ENCODE data around the gene TOMM22.

The TOMM22 gene

DNA sequence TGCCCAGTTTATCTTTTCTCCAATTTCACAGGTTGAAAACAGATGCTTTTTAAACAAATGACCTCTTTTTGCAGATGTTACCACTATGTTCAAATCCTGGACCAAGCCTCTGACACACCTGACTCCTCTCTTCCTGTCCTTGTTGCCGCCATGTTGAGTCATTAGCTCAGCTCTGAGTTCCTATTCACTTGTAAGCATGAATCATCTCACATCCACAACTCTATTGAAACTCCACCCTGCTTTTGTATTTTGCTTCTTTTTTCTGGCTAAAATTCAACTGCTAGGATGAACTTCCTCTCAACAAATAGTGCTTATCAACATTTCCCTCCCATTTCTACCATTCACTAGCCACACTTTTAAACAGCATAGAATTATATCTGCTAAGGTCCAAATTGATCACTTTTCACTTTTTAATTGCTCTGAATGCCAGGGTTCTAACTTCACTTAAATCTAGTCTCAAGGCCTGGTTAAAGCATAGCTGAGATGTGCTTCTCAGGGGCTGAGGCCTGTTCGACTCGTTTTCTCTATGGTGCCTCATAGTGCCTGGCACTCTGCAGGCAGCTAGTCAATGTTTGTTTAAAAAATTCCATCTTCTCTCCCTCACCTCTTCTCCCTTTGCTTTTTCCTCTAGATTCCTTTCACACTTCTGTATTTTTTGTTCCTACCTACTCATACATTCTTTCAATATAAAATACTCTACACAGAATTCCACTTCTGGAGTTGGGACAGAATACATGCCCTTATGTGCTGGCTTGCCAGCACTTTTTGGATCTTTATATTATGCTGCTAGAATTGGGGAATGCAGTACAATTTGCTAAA, 15.1 kb downstream of the TOMM22 start:
- peak; percentile 32 for DNase-seq

DNA sequence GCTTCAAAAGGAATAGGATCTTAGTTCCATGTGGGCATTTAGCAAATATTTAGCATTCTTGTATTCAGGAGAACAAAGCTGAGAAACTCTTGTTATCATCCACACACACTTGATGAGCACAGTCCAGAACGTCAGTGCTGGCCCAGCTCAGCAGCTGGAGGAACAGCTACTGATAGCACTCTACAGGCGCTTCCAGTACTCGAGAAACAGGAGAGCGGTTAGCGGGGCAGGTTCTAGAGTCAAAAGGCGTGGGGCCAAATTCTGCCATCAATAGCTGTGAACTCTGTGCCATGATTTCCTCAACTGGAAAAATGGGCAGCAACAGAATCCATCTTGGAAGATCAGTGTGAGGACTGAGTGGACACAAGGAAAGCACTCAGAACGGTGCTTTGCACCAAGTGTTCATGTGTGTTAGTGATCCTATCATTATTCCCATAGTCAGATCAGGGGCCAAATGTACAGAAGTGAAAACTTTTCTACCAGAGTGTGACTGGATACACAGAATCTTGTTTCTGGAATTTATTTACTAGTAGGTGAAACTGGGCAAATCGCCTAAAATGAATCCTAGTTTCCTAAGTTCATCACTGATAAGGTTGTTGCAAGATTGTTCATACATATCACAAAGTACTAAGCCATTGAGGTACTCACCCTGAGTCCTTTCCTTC, 15.8 kb downstream of the TOMM22 start:
- DNase-seq, result no peak

DNA sequence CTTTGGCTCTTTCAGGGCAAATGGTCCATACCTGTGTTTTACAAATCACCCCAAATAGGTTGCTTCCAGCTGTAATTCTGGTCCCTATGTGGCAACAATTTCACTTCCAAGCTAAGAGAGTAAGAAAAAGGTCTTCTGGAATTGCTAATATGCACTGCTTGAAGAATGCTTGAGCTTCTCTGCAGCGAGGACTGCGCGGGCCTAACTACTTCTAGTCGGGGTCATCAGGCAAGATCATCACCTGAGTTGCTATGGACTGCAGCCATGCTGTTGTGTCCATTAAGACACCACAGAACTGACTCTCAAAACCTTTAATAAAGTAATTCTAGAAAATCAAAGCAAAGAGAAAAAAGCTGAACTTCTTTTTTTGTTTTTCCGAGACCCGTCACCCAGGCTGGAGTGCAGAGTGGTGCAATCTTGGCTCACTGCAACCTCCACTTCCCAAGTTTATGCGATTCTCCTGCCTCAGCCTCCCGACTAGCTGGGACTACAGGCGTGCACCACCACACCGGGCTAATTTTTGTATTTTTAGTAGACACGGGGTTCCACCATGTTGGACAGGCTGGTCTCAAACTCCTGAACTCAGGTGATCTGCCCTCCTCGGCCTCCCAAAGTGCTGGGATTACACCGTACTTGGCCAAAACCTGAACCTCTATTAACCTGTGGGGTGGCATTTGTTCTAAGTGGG, 16.8 kb downstream of the TOMM22 start:
- no peak for DNase-seq

DNA sequence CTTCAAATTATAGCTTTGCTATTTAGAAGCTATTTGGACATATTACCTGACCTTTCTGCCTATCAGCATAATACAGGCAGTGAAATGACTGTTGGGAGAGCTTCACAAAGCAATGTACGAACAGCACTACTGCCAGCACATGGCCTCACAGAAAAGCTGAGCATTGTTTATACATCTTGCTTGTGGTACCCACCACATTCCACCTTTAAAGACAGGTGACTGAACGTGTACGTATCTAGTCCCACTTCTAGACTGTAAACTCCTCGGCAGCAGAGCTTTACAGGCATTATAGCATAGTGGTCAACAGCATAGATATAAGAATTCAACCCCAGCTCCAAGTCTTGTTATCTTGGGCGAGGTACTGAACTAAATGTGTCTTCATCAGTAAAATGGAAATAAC, 17.4 kb downstream of the TOMM22 start:
- no peak for DNase-seq

DNA sequence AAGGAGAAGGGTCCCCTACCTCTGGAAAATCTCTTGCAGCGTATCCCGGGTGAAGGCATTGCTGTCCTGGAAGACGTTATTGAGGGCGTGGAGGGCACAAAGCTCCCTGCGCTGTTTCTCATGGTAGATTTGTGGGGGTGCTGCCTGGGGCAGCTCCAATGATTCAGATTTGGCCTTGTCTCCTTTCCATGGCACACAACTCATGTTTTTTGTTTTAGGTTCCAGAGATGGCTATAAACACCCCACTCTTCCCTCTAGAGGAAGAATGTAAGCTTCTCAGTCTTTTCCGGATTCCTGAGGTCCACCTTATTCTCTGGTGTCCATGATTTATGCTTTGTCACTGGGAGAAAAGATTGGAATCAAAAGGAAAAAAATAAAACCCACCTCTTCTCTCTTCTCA, 18.0 kb downstream of the TOMM22 start:
- no peak for DNase-seq

DNA sequence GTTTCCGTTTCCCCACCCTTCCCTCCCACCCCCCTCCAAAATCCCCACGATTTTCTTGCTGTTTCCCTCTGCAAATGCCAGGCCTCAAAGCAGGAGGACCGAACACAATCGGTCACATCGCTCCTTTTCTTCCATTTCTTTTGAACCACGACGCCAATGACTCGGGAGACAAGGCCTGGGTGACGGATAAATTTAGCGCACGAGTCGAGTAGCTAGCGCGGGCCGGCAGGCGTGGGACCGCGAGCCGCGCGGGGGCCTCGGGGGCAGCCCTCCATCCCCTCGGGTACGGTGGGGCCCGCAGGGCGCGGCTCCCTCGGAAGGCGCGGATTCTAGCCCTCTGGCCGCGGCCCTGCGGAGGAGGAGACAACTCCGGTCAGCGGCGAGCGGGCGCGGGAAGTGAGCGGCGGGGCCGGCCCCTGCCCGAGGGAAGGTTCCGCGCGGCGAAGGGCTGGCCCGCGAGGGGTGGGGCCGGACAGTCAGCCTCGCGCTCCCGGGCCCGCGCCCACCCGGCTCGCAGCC, 18.6 kb downstream of the TOMM22 start:
- DNase-seq, result peak; percentile 47

DNA sequence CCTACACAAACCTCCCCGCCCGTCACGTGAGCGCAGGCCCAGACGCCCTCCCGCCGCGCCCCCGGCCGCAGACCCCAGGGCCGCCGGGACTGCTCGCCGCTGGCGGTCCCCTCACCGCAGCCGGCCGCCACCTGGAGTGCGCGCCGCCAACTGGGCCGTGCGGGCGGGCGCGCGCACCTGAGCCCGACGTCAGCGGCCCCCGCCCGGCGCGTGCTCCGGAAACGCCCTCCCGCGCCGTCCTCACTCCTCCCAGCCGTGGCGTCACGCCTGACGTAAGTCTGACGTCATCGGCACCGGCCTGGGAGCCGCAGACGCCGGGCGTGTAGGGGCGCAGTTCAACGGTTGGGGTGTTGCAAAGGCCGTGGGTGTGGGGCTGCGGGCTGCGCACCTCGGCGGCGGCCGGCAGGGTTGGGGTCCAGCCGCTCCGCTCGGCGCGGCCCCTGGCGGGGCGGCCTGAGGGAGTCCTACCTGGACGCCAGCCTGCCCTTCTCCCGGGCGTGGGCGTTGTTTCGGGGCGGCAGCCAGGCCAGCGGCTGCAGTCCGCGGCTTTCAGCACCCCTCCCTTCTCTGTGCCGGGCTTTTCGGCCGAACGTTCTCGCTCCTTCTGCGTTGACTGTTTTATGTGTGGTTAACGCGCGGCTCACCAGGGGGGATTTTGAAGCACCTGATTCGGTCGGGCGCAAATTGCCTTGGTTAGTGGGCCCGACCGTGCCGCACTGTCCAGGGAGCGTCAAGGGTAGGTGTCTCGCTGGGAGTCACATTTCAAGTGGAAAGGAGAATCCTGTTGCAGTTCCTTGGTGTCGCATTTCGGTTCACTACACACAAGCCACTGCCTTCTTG, 19.3 kb downstream of the TOMM22 start, which contains the start of gene JOSD1:
JOSD1 (minus strand) TSS at position 155 of the 840 bp plus-strand sequence. CDS start 956 bp downstream, outside the sequence.
- peak; percentile 98 for DNase-seq

DNA sequence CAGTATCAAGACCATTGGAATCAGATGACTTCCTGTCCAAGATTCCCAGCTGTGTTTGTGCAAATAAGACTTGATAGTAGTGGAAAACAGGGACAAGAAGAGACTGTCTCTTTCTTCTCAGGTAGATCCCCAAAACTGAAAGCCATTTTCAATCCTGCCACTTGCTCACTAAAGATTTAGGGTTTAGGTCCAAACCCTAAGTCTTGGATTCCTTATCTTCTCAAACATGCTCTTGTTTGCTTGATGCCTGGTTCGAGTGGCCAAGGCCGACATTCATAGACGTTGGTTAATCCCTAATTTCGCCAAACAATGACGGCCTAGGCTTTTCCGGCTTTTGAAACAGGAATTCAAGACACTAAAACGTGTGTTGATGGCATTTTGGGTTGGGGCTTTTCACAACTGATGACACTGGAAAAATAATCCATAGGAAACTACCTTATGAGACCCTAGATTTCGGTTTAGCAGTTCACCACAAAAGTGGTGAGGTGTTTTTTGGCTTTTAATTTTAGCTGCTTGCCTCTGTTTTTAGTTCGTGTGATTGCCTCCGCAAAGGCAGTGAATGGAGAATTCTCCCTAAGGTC, 23.0 kb downstream of the TOMM22 start:
- no peak for DNase-seq

DNA sequence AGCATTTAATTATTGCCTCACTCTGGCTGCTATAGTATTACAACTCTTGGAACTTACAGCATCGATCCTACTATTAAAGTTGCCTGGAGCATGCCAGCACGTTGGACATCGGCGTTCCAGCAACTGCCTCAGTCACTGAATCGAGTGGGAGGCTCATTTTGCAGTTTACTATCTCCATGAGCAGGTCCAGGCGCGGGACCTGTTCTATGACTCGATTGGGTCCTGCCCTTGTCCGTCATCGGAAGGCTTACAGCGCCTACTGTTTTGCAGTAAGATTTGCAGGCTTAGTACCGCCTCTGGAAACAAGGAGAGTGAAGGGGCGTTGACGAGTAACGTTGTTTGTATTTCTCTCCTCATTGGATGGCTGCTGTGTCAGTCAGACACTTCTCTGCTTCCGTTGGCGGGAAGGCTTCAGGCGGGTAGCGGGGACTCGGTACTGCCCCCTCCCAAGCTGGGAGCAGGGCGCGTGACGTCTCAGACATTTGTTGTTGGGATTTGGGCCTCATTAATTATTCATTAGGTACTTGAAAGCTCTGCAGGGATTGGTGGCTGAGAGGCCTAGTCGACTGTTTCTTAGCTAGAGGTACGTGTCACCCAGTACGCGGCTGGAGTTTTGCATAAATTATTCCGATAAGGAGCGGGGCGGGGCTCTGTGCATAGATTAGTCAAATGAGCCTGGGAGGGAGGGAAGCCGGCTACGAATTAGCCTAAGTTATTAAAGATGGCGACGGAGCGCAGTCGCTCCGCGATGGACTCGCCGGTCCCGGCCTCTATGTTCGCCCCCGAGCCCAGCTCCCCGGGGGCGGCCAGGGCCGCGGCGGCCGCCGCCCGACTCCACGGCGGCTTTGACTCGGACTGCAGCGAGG, 23.7 kb downstream of the TOMM22 start, which contains the start of gene GTPBP1:
GTPBP1 (plus strand) TSS at position 710 of the 866 bp plus-strand sequence; CDS start at position 722, 12 bp downstream.
- peak; percentile 100 for DNase-seq

DNA sequence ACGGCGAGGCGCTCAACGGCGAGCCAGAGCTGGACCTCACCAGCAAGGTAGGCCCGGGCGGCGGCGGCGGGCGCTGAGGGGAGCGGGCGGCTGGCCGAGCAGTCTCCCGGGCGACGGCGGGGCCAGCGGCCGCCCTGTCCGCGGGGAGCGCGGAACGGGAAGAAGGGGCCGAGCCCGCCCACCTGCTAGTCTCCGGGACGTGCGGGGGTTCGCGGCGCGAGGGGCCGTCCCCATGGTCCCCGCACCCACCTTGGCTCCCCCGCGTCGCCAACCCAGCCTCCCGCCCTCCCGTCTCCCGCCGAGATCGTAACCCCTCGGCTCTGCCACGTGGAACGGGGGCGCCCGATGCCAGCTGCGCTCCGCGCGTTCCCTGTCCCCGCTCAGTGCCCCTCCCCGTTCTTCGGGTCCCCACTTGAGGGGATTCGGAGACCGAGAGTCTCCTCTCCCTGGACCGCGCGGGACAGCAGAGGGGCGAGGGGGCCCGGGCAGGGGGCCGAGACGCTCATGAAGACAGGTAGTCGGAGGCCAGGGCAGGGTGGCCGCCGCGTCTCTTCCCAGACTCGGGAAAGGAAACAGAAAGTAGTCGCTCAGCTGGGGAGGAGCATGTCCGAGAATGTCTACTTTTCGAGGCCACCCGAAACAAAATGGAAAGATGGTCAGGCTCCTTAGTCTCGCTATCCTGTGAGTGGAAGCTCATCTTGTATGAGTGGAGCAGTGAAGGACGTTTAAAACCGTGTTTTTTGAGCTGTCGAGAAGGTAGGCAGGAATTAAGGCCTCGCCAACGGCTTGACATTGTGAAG, 24.5 kb downstream of the TOMM22 start:
- peak; percentile 49 for DNase-seq

DNA sequence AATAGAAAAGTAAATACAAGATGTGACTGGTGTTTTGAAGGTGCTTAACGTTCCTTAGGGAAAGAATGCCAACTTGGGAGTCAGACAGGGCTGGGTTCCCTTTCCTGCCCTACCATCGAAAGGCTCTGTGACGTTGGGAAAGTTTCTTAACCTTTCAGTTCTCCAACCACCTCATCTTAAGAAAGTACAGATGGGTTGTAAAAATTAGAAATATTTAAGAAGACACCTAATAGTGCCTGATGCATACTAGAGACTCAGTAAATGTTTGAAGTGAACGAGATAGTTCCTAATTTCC, 25.1 kb downstream of the TOMM22 start:
- no peak for DNase-seq

DNA sequence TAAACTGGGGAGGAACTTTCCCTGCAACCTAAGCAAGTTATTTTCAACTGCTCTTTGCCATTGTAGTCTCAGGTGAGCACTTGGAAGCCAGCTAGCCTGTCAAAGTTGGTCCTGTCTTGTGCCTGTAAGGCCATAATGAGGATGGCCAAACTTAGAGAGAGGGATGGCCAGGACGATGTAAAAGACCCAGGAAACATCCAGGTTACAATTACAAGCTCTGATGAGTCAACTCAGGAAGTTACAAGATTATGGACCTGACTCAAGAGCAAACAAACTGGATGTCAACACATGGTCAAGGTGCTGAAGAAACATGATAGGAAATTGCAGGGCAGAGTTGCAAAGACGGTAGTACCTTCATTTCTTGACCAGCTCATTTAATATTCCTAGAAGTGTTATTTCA, 25.6 kb downstream of the TOMM22 start:
- DNase-seq, result no peak

DNA sequence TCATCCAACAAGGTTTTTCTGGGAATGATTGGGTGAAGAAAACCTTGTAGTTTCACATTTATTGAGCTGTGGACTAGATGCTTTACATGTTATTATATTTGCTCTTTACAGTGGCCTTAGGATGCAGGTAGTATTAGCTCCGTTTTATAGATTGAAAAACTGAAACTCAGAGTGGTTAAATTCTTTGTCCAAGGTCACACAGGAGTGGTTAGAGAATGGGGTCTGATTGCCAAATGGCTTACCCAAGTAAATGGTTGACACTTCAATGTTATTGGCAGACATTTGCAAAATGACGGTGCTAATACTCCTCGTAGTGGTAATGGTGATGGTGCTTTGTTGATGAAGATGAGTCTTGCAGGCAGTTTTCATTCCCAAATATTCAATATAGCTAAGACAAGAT, 26.2 kb downstream of the TOMM22 start:
- no peak for DNase-seq

DNA sequence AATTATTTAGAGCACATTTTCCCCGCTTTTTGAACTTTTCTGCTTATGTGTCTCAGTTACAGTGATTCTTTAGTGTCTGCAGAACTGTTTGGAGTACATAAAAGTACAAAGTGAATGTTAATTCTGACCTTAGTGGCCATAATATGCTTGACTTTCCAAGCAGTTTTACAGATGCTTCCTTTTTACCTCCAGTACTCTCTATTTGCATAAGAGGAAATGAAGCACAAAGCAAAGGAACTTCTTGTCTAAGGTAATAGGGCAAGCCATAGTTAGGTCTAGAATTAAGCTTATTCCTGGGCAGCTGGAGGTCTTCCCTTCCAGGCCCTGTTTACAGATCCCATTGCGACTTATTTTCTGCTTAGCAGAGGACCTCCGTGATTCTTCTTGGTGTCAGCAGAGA, 27.5 kb downstream of the TOMM22 start:
- DNase-seq, result no peak

DNA sequence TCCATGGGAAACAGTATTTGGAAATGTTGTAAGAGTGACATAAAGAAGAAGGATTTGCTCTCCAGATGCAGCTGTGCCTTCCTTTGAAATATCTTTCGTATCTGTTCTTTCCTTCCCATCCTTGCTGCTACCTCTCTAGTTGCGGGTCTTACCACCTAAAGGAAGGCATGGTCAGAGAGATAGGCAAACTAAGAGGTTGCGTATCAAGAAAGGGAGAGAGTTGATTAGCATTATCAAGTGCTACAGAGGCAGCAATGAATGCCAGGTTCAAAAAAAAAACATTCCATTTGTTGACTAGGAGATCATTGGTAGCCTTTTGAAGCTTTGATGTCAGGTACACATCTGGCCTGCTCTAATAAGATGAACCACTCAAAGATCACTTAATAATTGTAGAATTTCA, 28.6 kb downstream of the TOMM22 start:
- no peak for DNase-seq

DNA sequence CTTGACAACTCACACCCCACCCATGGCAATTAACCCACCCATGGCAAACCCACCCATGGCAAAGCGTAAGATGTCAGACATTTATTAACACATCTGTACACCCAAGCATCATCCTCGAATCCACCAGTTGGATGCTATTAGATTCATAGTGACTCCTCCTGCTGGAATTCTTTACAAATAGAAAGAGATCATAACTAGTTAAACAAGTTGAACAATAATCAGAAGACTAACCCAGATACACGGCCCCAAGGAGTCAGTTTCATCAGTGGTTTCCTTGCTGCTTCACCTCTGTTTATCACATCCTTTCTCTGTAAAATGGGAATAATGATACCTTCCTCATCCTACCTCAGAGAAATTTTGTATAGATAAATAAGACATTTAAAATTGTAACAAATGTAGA, 29.1 kb downstream of the TOMM22 start:
- no peak for DNase-seq

DNA sequence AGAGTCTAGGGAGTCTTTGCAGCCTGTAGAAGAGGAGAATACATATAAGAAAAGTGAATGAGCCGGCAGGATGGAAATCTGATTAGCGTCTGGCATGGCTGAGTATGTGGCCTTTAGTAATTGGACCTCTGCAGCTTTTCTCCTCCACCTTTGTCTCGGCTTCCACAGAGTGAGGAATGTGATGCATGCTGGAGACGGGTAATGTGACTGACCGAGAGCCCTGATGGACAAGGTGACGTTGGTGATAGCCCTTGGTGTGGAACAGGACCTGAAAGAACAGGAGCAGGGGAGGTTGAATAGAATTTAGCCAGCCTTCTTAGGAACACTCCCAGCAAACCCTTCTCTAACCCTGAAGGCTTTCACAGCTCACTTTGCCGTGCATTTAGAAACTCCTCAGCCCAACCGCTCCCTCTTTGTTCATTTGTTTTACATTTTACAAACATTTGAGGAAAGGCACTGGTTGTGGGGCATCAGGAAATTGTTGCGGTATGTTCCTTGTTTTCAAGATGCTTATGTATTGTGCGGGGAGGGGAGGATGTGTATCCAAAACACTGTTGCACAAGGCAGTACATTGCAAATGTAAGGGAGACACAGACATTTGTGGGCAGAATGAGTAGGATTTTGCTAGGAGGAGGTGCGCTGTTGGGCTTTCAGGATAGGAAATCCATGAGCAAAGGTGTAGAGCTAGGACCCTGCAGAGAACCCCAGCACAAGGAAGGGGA, 30.9 kb downstream of the TOMM22 start:
- DNase-seq, result no peak

DNA sequence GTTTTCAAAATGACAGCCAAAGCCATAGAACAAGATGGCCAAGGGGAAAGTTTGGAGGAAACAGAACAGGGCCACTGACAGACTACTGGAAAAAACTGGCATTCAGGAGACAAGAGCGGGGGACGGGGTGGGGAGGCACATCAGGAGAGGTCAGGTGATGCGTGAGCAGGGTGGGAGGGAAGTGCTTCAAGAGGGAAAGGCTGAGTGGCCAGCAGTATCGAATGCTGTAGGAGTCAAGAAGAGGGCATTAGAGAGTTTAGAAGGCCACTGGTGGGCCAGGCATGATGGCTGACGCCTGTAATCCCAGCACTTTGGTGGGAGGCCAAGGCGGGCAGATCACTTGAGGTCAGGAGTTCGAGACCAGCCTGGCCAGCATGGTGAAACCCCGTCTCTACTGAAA, 32.2 kb downstream of the TOMM22 start:
- DNase-seq, result no peak

DNA sequence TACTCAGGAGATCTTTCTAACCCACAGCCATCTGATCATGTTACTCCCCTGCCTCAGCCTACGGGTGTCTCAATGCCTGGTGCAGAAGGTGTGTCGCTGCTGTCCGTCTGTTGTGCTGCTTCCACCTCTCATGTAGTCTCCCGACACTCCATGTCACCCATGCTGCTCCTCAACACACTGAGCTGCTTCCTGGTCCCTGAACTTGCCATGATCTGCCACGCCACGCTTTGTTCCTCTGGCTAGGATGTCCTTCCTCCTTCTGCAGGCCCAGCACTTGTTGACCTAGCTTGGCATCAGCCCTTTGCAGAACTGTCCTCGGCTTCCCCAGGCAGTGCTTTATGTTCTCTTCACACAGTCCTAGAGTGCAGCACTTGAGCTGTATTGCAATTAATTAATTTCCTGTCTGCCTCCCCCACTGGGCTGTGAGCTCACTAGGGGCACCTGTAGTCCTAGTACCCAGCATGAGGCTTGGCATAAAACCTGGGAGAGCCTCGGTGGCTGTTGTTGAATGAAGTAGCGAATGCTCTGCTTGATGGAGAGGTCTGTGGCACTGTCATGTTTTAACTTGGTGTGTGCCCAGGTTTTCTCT, 33.5 kb downstream of the TOMM22 start:
- no peak for DNase-seq
